ENCODE data around the gene GRM8.

DNA sequence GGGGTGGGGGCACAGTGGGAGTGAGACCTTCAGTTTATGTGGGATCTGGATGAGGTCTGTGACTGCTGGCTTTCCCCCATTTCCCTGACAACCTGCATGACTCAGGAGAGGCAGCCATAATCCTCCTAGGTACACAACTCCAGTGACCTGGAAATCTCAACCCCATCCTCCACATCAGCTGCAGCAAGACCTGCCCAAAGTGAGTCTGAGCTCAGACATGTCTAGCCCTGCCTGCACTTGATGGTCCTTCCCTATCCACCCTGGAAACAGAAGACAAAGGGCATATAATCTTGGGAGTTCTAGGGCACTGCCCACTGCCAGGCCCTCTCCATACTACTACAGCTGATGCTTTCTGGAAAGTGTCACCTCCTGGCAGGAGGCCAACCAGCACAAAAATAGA, 75.6 kb downstream of the GRM8 start:
- TF ChIP-seq ZNF274 (IDR thresholded peaks at IDR 0.05; ENCODE audit: low read depth, low read length) (no peak), SUZ12 (IDR thresholded peaks at IDR 0.05; ENCODE audit: extremely low read depth, insufficient read depth, insufficient read length) (no peak)
